Ovary (tissue), 3 donors: ENCODE data around the gene NME1.

Experiments
- POLR2A ChIP-seq: fragments of 450-650 bp; IDR thresholded peaks from one replicate; pipeline ENCODE4 v1.6.1; 2017; ENCODE audit warnings: antibody characterized with exemption, mild to moderate bottlenecking, moderate library complexity
- TF ChIP-seq, protein P1 (sequence below), 3 donors: fragments of 450-650 bp in 2 of 3; fragments of 200-600 bp in 1 of 3; IDR thresholded peaks; one replicate each; pipeline versions ENCODE4 v1.5.1 to v1.8.0; 2016 to 2022; ENCODE audit warnings: antibody characterized with exemption in 3 of 3, mild to moderate bottlenecking in 1 of 3
- donor health status: DM: no; HTN: no; CAD: no.

- TF ChIP-seq POLR2A = no peak
- TF ChIP-seq, protein P1, sequence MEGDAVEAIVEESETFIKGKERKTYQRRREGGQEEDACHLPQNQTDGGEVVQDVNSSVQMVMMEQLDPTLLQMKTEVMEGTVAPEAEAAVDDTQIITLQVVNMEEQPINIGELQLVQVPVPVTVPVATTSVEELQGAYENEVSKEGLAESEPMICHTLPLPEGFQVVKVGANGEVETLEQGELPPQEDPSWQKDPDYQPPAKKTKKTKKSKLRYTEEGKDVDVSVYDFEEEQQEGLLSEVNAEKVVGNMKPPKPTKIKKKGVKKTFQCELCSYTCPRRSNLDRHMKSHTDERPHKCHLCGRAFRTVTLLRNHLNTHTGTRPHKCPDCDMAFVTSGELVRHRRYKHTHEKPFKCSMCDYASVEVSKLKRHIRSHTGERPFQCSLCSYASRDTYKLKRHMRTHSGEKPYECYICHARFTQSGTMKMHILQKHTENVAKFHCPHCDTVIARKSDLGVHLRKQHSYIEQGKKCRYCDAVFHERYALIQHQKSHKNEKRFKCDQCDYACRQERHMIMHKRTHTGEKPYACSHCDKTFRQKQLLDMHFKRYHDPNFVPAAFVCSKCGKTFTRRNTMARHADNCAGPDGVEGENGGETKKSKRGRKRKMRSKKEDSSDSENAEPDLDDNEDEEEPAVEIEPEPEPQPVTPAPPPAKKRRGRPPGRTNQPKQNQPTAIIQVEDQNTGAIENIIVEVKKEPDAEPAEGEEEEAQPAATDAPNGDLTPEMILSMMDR (IDR thresholded peaks at IDR 0.05) = no peak
Measured at GRCh38 chr17:51149163-51149562, 4.2 kb upstream of the NME1 start.
